HepG2 (cell line): ENCODE data around the gene CIBAR2. TPM values are rescaled to one million over a fixed set of nuclear protein-coding genes. Genes with fewer than 3 reads are reported as not detected.

Experiments used
- EZH2 ChIP-seq: conservative IDR thresholded peaks from 2 replicates; pipeline ENCODE4 v1.6.1; 2012; ENCODE audit warnings: mild to moderate bottlenecking, low read depth, low read length, moderate library complexity
- HMG20B ChIP-seq: conservative IDR thresholded peaks from 2 replicates; pipeline ENCODE4 v1.6.1; 2016; ENCODE audit warnings: missing genetic modification reagents, missing compliant biosample characterization
- KLF16 ChIP-seq, 2 experiments: sonication (generic) in 1 of 2; formaldehyde crosslinking in 1 of 2; IDR thresholded peaks; 2 replicates each; pipeline versions ENCODE4 v1.6.1 to v1.8.0; 2016 to 2023; ENCODE audit warnings: missing genetic modification reagents in 2 of 2, missing compliant biosample characterization in 1 of 2
- NPAS2 ChIP-seq: sonication (generic); formaldehyde crosslinking; IDR thresholded peaks from 2 replicates; pipeline ENCODE4 v1.8.0; 2022; ENCODE audit warnings: mild to moderate bottlenecking, missing genetic modification reagents, borderline replicate concordance
- PHF5A ChIP-seq: IDR thresholded peaks from one replicate; pipeline ENCODE4 v1.6.1; 2018; ENCODE audit warnings: low read depth, missing genetic modification reagents; ENCODE audit not compliant: unreplicated experiment
- SALL1 ChIP-seq: sonication (generic); formaldehyde crosslinking; IDR thresholded peaks from 2 replicates; pipeline ENCODE4 v1.8.0; 2022; ENCODE audit warnings: mild to moderate bottlenecking, missing genetic modification reagents
- SKI ChIP-seq: fragments of 450-650 bp; IDR thresholded peaks from one replicate; pipeline ENCODE4 v1.6.1; 2018; ENCODE audit warnings: mild to moderate bottlenecking; ENCODE audit not compliant: partially characterized antibody
- SMAD3 ChIP-seq: sonication (generic); formaldehyde crosslinking; IDR thresholded peaks from 2 replicates; pipeline ENCODE4 v1.4.0; 2020; ENCODE audit warnings: missing genetic modification reagents
- TP53 ChIP-seq: sonication (generic); formaldehyde crosslinking; conservative IDR thresholded peaks from 2 replicates; pipeline ENCODE4 v1.4.0; 2020; ENCODE audit warnings: missing genetic modification reagents
- WIZ ChIP-seq: sonication (generic); formaldehyde crosslinking; IDR thresholded peaks from 2 replicates; pipeline ENCODE4 v1.5.1; 2020; ENCODE audit warnings: mild to moderate bottlenecking, missing genetic modification reagents
- XBP1 ChIP-seq: sonication (generic); formaldehyde crosslinking; IDR thresholded peaks from 2 replicates; pipeline ENCODE4 v1.5.0; 2020; ENCODE audit warnings: missing genetic modification reagents
- ZBTB7B ChIP-seq: sonication (generic); formaldehyde crosslinking; IDR thresholded peaks from 2 replicates; pipeline ENCODE4 v1.4.0; 2020; ENCODE audit warnings: missing genetic modification reagents
- ZNF180 ChIP-seq: sonication (generic); formaldehyde crosslinking; IDR thresholded peaks from 2 replicates; pipeline ENCODE4 v1.4.0; 2020; ENCODE audit warnings: low read depth, missing genetic modification reagents, borderline replicate concordance
- ZNF460 ChIP-seq: sonication (generic); formaldehyde crosslinking; IDR thresholded peaks from 2 replicates; pipeline ENCODE4 v1.5.1; 2020; ENCODE audit warnings: missing genetic modification reagents, mild to moderate bottlenecking, borderline replicate concordance
- ZNF598 ChIP-seq: sonication (generic); formaldehyde crosslinking; IDR thresholded peaks from 2 replicates; pipeline ENCODE4 v1.5.1; 2020; ENCODE audit warnings: mild to moderate bottlenecking, missing genetic modification reagents, borderline replicate concordance
- ZNF605 ChIP-seq: sonication (generic); formaldehyde crosslinking; IDR thresholded peaks from 2 replicates; pipeline ENCODE4 v1.8.0; 2022; ENCODE audit warnings: mild to moderate bottlenecking, missing genetic modification reagents
- ZNF878 ChIP-seq: sonication (generic); formaldehyde crosslinking; IDR thresholded peaks from 2 replicates; pipeline ENCODE4 v1.8.1; 2023; ENCODE audit warnings: mild to moderate bottlenecking, missing genetic modification reagents, moderate library complexity
- ZSCAN31 ChIP-seq: sonication (generic); formaldehyde crosslinking; IDR thresholded peaks from 2 replicates; pipeline ENCODE4 v1.5.0; 2020; ENCODE audit warnings: low read depth, mild to moderate bottlenecking, missing genetic modification reagents
- polyA plus RNA-seq, 8 experiments: library from polyadenylated mRNA; depleted of rRNA in 3 of 8; stranded (reverse) in 7 of 8; unstranded in 1 of 8; fragments of >200 nt; fragmentation: Illumina TruSeq in 4 of 8; extraction: Trizol in 4 of 8; gene quantifications; 2 replicates each; pipeline versions ENCODE4 v1.2.1 to v1.2.3, GENCODE V29; 2011 to 2016; ENCODE audit warnings: low read depth in 4 of 8, missing spikeins in 1 of 8, mixed read lengths in 1 of 8; ENCODE audit not compliant: insufficient read depth in 1 of 8
- total RNA-seq, 5 experiments: library from RNA; depleted of rRNA; stranded (reverse); fragments of >200 nt; fragmentation: Illumina TruSeq; extraction: Trizol; gene quantifications; 2 replicates each; pipeline ENCODE4 v1.2.3, GENCODE V29; 2016; ENCODE audit warnings: low read depth in 1 of 5
- TF ChIP-seq, protein P1 (sequence below): IDR thresholded peaks from 2 replicates; pipeline ENCODE4 v1.6.1; 2016; ENCODE audit warnings: low read depth
- TF ChIP-seq, protein P2 (sequence below): sonication (generic); formaldehyde crosslinking; IDR thresholded peaks from 2 replicates; pipeline ENCODE4 v1.8.0; 2022; ENCODE audit warnings: mild to moderate bottlenecking, missing genetic modification reagents
- TF ChIP-seq, protein P3 (sequence below): sonication (generic); formaldehyde crosslinking; IDR thresholded peaks from 2 replicates; pipeline ENCODE4 v1.8.0; 2022; ENCODE audit warnings: mild to moderate bottlenecking, missing genetic modification reagents, borderline replicate concordance
- TF ChIP-seq, protein P4 (sequence below): sonication (generic); formaldehyde crosslinking; IDR thresholded peaks from 2 replicates; pipeline ENCODE4 v1.4.0; 2020; ENCODE audit warnings: mild to moderate bottlenecking, missing genetic modification reagents
- TF ChIP-seq, protein P5 (sequence below): sonication (generic); formaldehyde crosslinking; IDR thresholded peaks from 2 replicates; pipeline ENCODE4 v1.5.0; 2020; ENCODE audit warnings: missing genetic modification reagents

The CIBAR2 gene
- total and polyA plus RNA-seq, 2 of the 13 experiments (the other 11 are each of a cell fraction or from before 2014, with no cell fraction given), result not detected

DNA sequence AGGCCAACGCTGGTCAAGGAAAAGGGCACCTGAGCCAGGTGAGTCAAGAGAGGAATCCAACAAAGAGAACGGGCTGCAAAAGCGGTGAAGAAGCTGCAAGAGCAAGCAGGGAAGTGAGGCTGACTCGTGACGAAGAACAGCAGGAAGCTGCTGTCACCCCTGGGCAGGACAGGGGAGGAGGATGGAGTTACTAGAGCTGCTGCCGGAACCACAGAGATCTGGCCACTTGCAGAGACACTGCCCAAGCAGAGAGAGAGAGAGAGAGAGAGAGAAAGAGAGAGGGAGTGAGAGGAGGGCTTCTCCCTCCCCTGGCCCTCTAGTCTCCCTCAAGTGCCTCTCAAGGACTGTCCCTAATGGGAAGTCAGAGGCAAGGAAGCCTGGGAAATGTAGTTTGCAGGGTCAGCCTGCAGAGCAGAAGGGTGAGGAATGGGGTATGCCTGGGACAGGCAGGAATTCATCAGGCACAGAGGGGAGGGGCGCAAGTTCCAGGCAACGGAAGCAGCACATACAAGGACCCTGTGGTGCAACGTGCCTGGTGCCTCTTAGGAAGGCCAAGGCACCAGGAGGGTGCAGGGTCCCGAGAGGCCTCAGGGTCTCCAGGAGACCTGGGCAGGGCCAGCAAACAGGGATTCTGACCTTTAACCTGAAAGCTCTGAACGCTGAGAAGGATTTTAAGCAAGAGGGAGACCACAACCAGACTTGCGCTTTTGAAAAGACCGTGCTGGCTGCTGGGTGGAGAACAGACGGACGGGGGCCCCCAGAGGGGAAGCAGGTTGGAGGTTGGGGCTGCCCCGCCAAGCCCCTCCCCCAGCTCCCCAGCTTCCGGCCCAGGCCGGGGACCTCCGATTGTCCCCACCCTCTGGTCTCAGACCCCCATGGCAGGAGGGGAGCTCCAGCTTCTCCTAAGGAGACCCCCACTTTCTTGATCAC is 45.8 kb upstream of the CIBAR2 start (continued):
- TF ChIP-seq, protein P1, sequence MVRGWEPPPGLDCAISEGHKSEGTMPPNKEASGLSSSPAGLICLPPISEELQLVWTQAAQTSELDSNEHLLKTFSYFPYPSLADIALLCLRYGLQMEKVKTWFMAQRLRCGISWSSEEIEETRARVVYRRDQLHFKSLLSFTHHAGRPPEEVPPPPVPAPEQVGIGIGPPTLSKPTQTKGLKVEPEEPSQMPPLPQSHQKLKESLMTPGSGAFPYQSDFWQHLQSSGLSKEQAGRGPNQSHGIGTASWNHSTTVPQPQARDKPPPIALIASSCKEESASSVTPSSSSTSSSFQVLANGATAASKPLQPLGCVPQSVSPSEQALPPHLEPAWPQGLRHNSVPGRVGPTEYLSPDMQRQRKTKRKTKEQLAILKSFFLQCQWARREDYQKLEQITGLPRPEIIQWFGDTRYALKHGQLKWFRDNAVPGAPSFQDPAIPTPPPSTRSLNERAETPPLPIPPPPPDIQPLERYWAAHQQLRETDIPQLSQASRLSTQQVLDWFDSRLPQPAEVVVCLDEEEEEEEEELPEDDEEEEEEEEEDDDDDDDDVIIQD (CRISPR knock-in tag), result no peak
- peak; percentile 44 for TF ChIP-seq PHF5A (CRISPR knock-in tag)
- no peak for TF ChIP-seq XBP1 (CRISPR knock-in tag)
- TF ChIP-seq, protein P2, sequence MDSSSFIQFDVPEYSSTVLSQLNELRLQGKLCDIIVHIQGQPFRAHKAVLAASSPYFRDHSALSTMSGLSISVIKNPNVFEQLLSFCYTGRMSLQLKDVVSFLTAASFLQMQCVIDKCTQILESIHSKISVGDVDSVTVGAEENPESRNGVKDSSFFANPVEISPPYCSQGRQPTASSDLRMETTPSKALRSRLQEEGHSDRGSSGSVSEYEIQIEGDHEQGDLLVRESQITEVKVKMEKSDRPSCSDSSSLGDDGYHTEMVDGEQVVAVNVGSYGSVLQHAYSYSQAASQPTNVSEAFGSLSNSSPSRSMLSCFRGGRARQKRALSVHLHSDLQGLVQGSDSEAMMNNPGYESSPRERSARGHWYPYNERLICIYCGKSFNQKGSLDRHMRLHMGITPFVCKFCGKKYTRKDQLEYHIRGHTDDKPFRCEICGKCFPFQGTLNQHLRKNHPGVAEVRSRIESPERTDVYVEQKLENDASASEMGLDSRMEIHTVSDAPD (CRISPR knock-in tag), result no peak
- TF ChIP-seq ZNF180 (CRISPR knock-in tag), result no peak
- no peak; the same call in 1 of the 2 replicates for TF ChIP-seq ZNF598 (CRISPR knock-in tag)
- peak; percentile 85 for TF ChIP-seq ZNF605 (CRISPR knock-in tag)
- TF ChIP-seq ZBTB7B (CRISPR knock-in tag), result peak; percentile 89
- no peak for TF ChIP-seq ZNF460 (CRISPR knock-in tag)
- TF ChIP-seq ZNF878, result no peak
- TF ChIP-seq SKI, result no peak
- no peak for TF ChIP-seq EZH2
- 0 out of 2 replicates have a peak, but pooled peaks have one; percentile 9 for TF ChIP-seq NPAS2 (CRISPR knock-in tag)
- TF ChIP-seq SMAD3 (CRISPR knock-in tag), result peak; percentile 66
- peak; percentile 18; the same call in 1 of the 2 replicates for TF ChIP-seq ZSCAN31
- no peak; the same call in 1 of the 2 replicates for TF ChIP-seq WIZ
- TF ChIP-seq, protein P3, sequence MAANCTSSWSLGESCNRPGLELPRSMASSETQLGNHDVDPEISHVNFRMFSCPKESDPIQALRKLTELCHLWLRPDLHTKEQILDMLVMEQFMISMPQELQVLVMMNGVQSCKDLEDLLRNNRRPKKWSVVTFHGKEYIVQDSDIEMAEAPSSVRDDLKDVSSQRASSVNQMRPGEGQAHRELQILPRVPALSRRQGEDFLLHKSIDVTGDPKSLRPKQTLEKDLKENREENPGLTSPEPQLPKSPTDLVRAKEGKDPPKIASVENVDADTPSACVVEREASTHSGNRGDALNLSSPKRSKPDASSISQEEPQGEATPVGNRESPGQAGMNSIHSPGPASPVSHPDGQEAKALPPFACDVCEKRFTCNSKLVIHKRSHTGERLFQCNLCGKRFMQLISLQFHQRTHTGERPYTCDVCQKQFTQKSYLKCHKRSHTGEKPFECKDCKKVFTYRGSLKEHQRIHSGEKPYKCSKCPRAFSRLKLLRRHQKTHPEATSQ, result no peak
- TF ChIP-seq KLF16 (CRISPR knock-in tag; IDR thresholded peaks at IDR 0.05), result peak in 1 of 2 experiments; percentile 84; a peak in 2 of 4 replicates
- TF ChIP-seq, protein P4, sequence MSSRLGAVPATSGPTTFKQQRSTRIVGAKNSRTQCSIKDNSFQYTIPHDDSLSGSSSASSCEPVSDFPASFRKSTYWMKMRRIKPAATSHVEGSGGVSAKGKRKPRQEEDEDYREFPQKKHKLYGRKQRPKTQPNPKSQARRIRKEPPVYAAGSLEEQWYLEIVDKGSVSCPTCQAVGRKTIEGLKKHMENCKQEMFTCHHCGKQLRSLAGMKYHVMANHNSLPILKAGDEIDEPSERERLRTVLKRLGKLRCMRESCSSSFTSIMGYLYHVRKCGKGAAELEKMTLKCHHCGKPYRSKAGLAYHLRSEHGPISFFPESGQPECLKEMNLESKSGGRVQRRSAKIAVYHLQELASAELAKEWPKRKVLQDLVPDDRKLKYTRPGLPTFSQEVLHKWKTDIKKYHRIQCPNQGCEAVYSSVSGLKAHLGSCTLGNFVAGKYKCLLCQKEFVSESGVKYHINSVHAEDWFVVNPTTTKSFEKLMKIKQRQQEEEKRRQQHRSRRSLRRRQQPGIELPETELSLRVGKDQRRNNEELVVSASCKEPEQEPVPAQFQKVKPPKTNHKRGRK, result no peak; the same call in 1 of the 2 replicates
- TF ChIP-seq SALL1 (CRISPR knock-in tag), result peak; percentile 91
- peak; percentile 83 for TF ChIP-seq HMG20B (CRISPR knock-in tag)
- no peak for TF ChIP-seq TP53
- TF ChIP-seq, protein P5, sequence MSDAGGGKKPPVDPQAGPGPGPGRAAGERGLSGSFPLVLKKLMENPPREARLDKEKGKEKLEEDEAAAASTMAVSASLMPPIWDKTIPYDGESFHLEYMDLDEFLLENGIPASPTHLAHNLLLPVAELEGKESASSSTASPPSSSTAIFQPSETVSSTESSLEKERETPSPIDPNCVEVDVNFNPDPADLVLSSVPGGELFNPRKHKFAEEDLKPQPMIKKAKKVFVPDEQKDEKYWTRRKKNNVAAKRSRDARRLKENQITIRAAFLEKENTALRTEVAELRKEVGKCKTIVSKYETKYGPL (CRISPR knock-in tag), result no peak
